T follicular helper cell (primary cell): ENCODE data around the gene NPIPB9.
"Not testable (repeated sequence)": the region's sequence is repeated elsewhere in the genome, so short reads cannot be mapped to it uniquely, and the experiment has no call there.

ENCODE experiments used
- DNase-seq: peaks from one replicate; pipeline ENCODE4 v3.0.0-alpha.2; 2020; ENCODE audit warnings: low read depth
- total RNA-seq, 2 experiments: gene quantifications; one replicate each; lab custom pipeline; 2026; lab: John Stamatoyannopoulos, UW

Gene NPIPB9
- total RNA-seq: 0.13 to 0.24 reads per million in 2 experiments

DNA sequence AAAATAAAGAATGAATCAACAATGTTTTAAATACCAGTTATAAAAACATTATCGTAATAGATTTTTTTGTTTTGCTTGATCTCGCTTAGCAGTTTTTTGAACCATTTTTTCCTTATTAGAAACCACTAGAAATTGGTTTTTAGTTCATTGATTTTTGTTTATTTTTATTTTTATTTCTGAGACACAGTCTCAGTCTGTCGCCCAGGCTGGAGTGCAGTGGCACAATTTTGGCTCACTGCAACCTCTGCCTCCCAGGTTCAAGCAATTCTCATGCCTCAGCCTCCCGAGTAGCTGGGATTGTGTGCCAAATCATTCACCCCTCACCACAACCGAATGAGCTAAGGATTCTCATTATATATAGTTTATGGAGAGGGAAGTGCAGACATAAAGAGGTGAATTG lies at the start of gene NPIPB9:
NPIPB9 (plus strand) TSS at position 301 of the 400 bp plus-strand sequence.
- DNase-seq: not testable (repeated sequence)

DNA sequence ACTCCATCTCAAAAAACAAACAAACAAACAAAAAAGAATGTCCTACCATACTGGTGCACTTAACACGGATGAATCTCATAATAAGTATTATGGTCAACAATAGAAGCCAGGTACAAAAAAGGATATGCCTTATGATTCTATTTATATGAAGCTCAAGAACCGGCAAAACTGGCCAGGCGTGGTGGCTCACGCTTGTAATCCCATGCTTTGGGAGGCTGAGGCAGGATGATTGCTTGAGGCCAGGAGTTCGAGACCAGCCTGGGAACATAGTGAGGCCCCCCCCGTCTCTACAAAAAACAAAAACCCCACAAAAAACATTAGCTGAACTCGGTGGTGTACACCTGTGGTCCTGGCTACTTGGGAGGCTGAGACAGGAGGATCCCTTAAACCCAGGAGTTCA lies 47.3 kb upstream of the NPIPB9 start:
- not testable (repeated sequence) for DNase-seq

DNA sequence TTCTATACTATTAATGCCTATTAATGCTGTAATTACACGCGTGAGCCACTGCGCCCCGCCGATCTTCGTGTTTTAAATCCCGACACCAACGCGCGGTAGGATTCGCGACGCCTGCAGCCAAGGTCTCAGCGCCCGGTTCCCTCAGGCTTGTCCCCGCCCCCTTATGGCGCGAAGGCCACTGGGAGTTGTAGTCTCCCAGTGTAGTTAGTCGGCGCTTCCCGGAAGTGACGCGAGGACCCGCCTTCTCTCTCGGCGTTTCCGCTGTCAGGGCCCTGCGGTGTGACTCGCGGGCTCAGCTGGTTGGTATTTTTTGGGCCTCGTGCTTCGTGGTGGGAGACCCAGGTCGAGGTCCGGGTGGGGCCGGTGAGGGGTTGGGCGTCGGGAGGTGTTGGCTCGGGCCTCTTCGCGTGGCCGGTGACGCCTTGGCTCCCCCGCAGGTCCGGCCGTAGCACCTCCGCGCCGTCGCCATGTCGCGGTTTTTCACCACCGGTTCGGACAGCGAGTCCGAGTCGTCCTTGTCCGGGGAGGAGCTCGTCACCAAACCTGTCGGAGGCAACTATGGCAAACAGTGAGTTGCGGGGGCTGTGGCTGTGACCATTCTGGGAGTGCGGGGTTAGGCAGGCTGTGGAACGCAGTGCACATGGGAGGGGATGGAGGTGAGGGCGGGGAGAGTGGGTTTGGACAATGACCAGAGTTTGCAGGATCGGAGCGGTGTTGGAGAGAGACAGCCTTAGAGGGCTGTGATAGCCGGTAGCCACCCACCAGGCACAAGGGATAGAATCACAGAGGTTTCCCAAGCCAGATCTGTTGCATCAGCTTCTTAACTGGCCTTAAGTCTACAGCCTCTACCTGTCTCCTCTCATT lies 40.1 kb upstream of the NPIPB9 start, which contains the start of gene EIF3C:
EIF3C (plus strand) TSS at position 245 of the 864 bp plus-strand sequence; CDS start at position 468, 223 bp downstream.
- DNase-seq: not testable (repeated sequence)

DNA sequence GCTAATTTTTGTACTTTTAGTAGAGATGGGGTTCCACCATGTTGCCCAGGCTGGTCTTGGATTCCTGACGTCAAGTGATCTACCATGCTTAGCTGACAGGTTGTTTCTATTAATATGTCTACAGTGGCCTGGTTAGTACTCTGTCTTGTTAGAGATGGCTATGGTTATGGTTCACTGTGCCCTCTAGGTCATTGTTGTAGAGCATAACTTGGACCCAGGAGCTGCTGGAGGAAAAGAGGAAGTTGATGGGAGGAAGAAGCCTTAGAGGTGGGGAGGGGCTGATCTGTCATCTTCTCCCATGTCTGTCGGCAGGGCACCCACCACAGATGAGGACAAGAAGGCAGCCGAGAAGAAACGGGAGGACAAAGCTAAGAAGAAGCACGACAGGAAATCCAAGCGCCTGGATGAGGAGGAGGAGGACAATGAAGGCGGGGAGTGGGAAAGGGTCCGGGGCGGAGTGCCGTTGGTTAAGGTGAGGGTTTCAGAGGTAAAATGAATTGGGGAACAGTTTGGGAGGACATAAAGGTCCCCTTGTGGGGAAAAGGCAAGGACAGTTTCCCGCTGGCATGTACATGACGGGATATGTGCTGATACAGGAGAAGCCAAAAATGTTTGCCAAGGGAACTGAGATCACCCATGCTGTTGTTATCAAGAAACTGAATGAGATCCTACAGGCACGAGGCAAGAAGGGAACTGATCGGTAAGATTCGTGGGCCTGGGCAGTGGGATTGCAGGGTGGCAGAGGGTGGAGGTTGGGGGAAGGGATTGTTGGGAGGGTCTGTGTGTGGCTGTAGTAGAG lies 28.5 kb upstream of the NPIPB9 start:
- DNase-seq: not testable (repeated sequence)

DNA sequence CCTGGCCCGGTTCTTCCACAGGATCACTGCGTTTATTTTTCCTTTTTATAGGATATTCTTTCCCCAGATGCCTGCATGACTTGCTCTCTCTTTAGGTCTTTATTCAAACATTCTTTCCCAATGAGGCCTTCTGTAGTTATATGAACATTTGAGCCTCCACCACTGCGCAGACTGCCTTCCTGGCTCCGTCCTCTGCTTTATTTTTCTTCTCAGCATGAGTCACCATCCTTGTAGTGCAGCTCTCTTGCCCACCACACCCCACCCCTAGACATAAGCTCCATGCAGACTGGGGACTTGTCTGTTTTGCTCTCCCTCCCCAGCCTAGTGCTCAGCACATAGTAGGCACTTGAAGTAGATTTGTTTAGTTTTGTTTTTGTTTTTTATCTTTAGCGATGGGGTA lies 20.3 kb upstream of the NPIPB9 start:
- DNase-seq: not testable (repeated sequence)

DNA sequence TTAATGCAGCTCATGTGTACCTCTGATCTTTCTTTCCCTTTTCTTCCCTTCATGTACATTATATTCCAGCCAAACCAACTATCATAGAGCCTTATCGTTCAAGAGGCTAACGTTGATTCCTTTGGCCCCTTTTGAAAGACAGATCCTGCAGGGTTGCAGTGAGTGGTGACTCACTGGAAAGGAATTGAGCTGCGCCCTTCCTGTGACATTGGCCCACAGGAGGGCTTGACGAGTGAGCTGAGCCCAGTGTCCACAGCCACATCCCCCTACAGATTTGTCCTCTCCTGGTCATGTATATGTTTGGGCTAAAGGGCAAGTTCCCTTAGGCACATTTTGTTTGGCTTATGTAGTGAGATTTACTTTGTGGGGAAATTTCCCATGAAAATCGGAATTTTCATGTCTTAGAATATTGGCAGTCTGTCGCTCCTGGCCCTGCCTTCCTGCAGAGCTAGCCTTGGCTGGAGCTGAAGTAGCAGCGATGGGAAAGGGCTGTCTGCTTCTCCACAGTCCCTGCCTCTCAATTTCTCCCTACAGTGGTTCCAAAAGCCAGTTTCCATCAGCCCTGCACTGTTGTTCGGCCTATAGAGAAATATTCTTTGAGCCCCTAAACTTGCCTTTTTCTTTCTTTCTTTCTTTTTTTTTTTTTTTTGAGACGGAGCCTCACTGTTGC lies 19.0 kb upstream of the NPIPB9 start:
- DNase-seq: not testable (repeated sequence)

DNA sequence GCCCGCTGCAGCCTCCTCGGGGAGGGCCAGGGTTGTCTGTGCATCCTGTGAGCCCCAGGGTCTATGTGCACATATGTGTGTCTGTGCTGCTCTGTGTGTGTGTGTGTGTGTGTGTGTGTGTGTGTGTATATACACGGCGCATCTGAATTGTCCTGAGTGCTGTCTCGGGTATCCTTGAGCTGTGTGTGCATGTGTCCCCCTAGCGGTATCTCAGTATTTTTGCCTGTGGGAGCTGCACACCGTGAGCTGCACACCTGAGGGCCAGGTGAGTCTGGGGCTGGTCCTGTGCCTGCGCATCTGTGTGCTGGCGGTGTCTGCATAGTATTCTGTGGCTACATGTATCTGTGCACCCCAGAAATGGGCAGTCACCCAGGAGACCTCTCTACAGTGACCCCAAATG lies 11.8 kb upstream of the NPIPB9 start:
- DNase-seq: not testable (repeated sequence)

DNA sequence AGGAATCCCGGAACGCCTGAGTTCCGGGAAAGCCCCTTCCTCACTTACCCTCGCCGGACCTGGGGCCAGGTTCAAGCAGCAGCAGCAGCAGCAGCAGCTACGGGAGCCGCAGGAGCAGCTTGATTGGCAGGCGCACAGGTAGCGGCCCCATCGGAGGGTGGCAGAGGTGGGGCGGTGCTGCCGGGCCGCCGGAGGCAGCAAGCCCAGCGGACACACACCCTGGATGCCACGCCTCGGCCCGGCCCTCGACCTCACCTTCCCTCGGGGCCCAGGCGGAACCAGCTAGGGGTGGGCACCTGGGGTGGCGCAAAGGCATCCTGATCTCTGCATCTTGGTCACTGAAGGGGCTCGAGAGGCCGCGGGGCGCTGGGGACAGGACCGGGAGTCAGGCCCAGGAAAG lies 11.0 kb upstream of the NPIPB9 start:
- not testable (repeated sequence) for DNase-seq

DNA sequence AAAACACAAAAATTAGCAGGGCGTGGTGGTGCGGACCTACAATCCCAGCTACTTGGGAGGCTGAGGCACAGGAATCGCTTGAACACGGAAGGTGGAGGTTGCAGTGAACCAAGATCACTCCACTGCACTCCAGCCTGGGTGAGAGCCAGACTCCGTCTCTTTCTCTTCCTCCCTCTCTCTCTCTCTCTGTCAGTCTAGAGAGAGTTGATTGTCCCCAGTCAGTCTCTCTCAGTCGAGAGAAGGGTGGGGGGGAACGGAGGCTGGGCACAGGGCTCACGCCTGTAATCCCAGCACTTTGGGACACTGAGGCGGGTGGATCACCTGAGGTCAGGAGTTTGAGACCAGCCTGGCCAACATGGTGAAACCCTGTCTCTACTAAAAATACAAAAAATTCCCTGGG lies 10.3 kb upstream of the NPIPB9 start:
- DNase-seq: not testable (repeated sequence)

DNA sequence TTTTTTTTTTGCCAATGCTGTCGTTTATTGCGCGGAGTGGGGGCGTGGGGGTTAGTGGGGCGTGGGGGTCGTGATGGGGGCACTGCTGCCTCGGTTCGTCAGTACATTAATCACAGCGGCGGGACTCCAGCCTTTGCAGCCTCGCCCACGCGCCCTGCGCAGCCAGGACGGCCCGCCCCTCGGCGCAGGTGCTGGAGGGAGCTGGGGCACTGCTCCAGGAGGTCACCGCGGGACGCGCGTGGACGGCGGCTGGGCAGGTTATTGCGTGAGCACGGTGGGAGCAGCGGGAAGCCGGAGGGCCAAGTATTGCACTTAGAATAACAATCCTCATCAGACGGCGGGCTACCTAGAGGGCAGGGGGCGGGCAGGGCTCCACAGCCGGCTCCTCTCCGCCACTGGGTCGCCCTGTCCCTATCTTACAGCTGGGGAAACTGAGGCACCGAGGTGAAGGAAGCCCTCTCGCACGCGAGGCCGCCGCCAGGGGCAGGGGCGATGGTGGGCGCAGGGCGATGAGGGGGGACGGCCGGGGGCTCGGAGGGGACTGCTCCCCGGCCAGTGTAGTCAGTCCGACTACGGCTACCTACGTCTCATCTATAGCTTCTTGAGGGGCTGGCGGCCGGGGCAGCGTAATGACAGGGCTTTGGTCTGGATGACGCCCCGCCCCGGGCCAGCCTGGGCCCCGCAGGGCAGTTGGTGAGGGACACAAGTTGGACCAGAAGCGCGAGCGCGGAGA lies 4.8 kb upstream of the NPIPB9 start:
- not testable (repeated sequence) for DNase-seq

DNA sequence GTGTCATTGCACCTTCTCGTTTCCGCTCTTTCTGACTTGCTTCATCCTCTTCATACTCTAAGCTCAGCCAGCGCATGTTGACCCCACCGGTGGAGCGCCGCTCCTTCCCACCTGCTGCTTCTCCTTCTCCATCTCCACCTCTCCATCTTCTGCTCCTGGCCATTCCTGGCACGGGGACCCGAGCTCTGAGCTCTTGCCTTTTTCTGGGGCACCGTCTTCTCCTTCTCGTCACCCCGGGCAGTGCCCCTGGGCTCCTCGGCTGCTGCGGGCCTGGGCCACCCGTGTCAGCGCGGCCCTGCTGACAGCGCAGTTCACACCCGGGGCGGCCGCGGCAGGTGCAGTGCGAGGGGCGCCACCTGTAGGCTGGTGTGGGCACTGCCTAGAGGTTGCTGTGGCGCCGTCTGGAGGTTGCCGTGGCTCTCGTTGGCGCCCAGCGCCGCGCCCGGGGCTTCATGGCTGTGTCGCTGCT lies 1.6 kb upstream of the NPIPB9 start:
- peak; percentile 25 for DNase-seq

DNA sequence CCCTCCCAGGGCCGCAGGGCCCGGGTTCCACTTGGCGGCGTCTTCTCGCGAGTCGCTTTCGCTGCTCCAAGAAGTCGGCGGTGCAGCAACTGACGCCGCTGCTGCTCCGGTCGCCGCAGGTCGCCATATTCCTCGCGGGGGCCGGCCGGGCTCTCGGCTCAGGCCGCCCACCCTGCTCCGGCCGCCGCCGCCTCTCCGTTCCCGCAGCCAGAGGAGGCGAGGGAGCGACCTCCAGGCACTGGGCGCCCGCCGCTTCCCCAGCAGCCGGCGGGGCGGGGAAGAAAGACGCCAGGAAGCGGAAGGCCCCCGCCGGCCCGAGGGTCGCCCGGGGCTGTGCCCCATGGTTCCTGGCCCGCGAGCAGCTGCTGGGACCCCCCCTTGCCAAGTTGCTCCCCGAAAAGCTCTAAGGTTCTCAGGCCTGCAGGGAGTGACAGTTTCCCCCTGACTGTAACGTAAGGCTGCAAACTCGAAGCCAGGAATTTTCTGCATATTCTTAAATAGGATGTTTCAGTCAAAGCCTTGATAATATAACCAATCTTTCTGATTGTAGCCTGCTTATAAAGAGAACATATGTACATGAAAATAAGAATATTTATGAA lies 1.0 kb upstream of the NPIPB9 start:
- DNase-seq: not testable (repeated sequence)

DNA sequence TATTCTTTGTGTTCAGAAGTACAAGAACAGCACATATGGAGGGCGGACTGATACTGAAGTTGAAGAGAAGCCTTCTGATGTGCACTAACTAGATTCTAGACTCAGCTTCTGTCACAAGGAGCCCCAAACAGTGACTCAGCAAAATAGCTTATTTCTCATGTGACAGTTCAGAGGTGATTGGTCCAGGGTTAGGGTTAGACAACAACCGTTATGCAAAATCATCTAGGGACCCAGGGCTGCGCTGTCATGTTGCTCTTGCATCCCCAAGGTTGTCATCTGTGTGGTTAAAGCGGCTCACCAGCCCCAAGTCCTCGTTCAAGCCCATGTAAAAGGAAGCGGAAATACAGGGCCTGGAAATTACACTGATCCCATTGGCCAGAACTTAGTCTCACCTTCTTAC lies 30.1 kb downstream of the NPIPB9 start:
- not testable (repeated sequence) for DNase-seq

DNA sequence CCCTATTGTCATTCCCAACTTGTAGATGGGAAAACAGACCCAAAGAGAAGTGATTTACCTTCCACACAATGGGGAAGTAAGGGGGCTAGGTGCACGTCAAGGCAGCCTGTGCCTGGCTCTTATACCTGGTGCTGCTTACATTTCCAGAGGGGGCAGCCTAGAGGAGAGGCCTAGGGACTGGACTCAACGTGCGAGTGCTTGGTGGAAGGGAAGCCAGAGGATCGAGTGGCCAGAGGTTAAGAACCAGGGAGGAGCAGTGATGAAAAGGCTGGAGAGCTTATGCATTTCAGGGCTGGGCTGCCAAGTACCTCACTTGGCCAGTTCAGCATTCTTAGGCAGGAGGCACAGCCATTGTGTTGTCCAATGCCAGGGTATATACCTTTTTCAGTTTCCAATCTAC lies 30.8 kb downstream of the NPIPB9 start:
- DNase-seq: not testable (repeated sequence)

DNA sequence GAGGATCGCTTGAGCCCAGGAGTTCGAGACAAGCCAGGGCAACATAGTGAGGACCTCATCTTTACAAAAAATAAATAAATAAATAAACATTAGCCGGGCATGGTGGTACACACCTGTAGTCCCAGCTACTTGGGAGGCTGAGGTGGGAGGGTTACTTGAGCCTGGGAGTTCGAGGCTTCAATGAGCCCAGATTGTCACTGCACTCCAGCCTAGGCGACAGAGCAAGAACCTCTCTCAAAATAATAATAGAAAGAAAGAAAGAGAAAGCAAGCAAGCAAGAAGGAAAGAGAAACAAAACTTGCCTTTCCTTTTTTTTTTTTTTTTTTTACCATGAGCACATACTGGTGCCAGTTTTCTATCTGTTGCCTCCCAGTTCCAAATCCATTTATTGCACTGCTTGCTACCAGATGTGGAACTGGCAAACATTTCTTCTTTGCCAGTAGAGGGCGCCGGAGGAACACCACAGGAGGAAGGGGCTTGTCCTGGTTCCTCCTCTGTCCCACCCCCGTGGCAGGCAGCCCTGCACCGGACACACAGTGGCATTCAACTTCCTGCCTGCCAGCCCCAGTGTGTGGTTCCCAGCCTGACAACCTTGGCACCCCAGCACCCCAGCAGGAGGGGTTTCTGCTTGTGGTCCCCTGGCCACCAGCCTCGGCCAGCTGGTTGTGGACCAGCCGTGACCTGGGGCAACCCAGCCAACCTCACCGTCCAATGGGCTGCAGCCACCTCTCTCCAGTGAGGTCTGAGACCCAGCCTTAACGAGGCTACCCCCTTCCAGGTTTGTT lies 50.8 kb downstream of the NPIPB9 start:
- DNase-seq: peak; percentile 64

DNA sequence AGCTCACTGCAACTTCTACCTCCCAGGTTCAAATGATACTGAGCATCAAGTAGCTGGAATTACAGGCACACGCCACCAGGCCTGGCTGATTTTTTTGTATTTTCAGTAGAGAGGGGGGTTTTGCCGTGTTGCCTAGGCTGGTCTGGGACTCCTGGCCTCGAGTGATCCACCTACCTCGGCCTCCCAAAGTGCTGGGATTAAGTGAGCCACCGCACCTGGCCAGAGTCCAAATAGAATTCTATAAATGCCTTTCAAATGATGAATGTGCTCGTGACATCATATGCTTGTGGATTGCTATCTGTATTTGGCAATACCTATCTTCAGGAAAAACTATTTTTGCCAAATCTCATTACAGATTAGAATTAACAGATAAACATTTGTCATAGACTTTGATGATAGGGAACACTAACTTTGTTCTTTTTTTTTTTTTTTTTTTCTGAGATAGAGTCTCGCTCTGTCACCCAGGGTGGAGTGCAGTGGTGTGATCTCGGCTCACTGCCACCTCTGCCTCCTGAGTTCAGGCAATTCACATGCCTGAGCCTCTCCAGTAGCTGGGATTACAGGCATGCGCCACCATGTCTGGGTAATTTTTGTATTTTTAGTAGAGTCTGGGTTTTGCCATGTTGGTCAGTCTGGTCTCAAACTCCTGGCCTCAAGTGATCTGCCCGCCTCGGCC lies 56.0 kb downstream of the NPIPB9 start:
- not testable (repeated sequence) for DNase-seq

DNA sequence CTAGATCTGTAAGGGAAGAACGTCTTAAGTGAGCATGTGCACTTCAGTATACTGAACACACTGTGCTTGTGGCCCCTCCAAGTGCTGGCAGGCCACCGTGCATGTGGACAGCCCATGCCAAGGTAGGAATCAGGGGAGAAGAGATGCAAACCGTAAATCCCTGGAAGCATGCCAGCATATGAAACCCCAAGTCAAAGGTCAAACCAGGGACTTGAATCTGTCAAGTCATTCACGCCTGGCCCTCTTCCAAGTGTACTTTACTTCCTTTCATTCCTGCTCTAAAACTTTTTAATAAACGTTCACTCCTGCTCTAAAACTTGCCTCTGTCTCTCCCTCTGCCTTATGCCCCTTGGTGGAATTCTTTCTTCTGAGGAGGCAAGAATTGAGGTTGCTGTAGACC lies 68.4 kb downstream of the NPIPB9 start:
- no peak for DNase-seq

DNA sequence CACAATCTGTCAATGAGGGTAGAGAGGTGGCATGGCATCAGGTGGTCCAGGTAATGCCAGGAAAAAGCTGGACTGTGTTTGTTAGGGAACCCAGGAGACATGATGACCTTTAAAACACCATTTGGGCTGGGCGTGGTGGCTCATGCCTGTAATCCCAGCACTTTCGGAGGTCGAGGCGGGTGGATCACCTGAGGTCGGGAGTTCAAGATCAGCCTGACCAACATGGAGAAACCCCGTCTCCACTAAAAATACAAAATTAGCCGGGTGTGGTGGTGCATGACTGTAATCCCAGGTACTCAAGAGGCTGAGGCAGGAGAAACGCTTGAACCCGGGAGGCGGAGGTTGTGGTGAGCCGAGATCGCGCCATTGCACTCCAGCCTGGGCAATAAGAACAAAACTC lies 69.0 kb downstream of the NPIPB9 start:
- DNase-seq: not testable (repeated sequence)

DNA sequence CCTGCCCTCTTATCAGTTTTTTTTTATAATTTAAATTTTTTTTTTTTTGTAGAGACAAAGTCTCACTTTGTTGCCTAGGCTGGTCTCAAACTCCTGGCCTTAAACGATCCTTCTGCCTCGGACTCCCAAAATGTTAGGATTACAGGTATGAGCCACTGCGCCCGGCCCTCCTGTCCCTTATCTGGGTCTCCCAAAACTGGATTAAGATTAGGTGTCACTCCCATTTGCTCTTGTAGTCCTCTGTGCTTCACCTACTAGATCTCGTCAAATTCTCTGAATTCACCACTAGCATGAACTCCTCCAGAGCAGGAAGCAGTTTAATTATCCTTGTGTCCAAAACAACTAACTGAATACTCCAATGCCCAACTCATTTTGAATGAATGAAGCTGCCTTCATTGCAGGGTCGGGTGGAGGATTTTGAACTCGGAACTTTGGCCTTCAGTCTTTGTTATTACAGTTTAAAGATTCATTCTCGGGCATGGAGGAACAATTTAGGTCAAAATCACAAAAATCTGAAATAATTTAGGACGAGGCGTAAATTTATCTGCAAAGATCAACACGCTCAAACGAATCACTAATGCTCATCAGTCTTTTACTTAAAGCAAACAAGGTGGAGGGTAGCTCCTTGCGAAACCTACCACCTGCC lies 70.4 kb downstream of the NPIPB9 start:
- no peak for DNase-seq
